Skeletal muscle tissue (tissue), 4 donors: ENCODE data around the gene SMG7. TPM values are rescaled to one million over a fixed set of nuclear protein-coding genes. Genes with fewer than 3 reads are reported as not detected.

Experiments used
- H3K27ac ChIP-seq: one replicate; pipeline ENCODE4 v1.7.0; 2013; ENCODE audit warnings: mild to moderate bottlenecking, low read depth, low read length, inconsistent platforms
- H3K27me3 ChIP-seq, 3 donors: one replicate each; pipeline ENCODE4 v1.7.0; 2013; ENCODE audit warnings: low read length in 3 of 3; ENCODE audit not compliant: control insufficient read depth in 3 of 3, insufficient read depth in 3 of 3
- H3K36me3 ChIP-seq, 3 donors: one replicate each; pipeline ENCODE4 v1.7.0; 2013; ENCODE audit warnings: low read length in 3 of 3; ENCODE audit not compliant: control insufficient read depth in 3 of 3, insufficient read depth in 3 of 3
- H3K4me1 ChIP-seq, 3 donors: one replicate each; pipeline ENCODE4 v1.7.0; 2013; ENCODE audit warnings: low read length in 3 of 3, mild to moderate bottlenecking in 3 of 3; ENCODE audit not compliant: control insufficient read depth in 3 of 3, insufficient read depth in 3 of 3
- H3K4me3 ChIP-seq, 3 donors: one replicate each; pipeline ENCODE4 v1.7.0; 2013; ENCODE audit warnings: low read length in 3 of 3
- H3K9ac ChIP-seq, 3 donors: one replicate each; pipeline ENCODE4 v1.7.0; 2013; ENCODE audit warnings: low read length in 3 of 3, mild to moderate bottlenecking in 3 of 3, moderate library complexity in 2 of 3, low read depth in 1 of 3
- H3K9me3 ChIP-seq, 3 donors: one replicate each; pipeline ENCODE4 v1.7.0; 2013; ENCODE audit warnings: low read length in 3 of 3; ENCODE audit not compliant: control insufficient read depth in 3 of 3
- total RNA-seq: library from RNA; depleted of rRNA; stranded (reverse); fragments of >200 nt; gene quantifications from one replicate; pipeline ENCODE4 v1.2.3, GENCODE V29; 2014
- donor health status: Osteomylitis.

SMG7 gene
- total RNA-seq, 1 donor from 2014 or later: 9.4 TPM

DNA sequence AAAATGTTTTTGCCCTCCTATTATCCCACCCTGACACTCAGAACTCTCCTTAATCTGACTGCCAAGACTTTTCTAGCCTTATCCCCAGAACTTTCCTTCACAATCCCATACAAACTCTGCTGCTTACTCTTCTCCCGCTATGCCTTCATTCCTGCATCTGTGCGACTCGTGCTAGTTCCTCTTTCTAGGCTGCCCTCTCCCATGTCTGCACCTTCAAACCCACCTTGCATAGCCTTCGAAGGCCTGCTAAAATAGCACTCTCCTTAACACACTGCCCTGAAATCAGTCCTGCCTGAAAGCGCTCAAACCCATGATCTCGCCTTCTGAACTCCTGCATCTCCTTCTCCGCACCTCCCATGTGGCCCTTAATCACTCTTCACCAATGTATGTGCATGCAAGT, 120.4 kb downstream of the SMG7 start:
- Histone ChIP-seq H3K4me1 (peaks cover 0 to 6% (median 0%) of the 10 kb centered on the region in 3 donors), H3K9ac (no peak overlapping the region), H3K36me3 (no peaks in the 10 kb centered on the region), H3K27ac (peak overlapping the region; percentile 25), H3K27me3 (no peaks in the 10 kb centered on the region), H3K9me3 (no peaks in the 10 kb centered on the region), H3K4me3 (no peak overlapping the region)

DNA sequence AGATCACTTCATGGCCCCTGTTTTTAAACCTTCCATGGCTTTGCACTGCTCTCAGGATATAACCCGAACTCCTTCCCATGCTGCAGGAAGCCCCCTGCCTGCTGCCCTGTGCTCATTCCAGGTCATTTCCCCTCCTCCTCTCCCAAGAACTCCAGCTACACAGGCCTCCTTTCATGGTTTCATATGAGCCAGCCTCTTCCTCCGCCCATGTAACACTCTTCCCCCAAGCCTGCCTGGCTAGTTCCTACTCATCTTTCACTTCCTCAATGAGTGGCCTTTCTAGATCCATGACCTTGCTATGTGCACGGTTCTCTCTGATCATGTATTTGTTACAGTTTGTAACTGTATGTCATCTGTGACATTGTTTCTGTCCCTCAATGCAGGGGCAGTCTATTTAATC, 121.1 kb downstream of the SMG7 start:
- Histone ChIP-seq H3K27ac (peak overlapping the region; percentile 25), H3K9me3 (no peaks in the 10 kb centered on the region), H3K27me3 (no peaks in the 10 kb centered on the region), H3K4me1 (peaks cover 0 to 6% (median 0%) of the 10 kb centered on the region in 3 donors), H3K9ac (no peak overlapping the region), H3K36me3 (no peaks in the 10 kb centered on the region), H3K4me3 (no peak overlapping the region)

DNA sequence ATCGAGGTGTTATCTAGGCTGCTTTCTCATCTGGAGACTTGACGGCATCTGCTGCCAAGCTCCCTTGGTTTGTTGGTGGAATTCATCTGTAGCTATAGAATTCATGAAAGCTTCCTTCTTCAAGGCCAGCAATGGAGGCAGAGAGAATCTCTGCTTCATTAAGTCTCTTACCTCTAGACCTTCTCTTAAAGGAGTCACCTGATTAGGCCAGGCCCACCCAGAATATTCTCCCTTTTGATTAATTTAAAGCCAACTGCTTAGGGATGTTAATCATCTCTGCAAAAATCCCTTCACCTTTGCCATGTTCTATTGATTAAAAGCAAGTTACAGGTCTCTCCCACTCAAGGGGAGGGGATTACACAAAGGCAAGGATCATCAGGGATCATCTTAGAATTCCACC, 123.2 kb downstream of the SMG7 start:
- Histone ChIP-seq H3K9me3 (no peaks in the 10 kb centered on the region), H3K4me1 (peaks cover 0 to 6% (median 0%) of the 10 kb centered on the region in 3 donors), H3K4me3 (no peak overlapping the region), H3K9ac (no peak overlapping the region), H3K36me3 (no peaks in the 10 kb centered on the region), H3K27ac (no peak overlapping the region), H3K27me3 (no peaks in the 10 kb centered on the region)

DNA sequence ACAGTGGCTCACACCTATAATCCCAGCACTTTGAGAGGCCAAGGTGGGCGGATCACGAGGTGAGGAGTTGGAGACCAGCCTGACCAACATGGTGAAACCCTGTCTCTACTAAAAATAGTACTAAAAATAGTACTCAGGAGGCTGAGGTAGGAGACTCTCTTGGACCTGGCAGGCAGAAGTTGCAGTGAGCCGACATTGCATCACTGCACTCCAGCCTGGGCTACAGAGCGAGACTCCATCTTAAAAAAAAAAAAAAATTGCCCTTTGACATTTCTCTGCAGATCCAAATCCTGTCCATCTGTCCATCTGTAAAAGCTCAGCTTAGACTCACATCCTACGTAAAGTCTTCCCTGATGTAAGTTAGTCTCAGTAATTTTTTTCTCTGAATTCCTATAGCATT, 124.2 kb downstream of the SMG7 start:
- peaks cover 0 to 6% (median 0%) of the 10 kb centered on the region in 3 donors for H3K4me1 ChIP-seq
- no peaks in the 10 kb centered on the region for H3K9me3 ChIP-seq
- no peaks in the 10 kb centered on the region for H3K36me3 ChIP-seq
- no peak overlapping the region for H3K27ac ChIP-seq
- no peak overlapping the region for H3K4me3 ChIP-seq
- no peak overlapping the region for H3K9ac ChIP-seq
- no peaks in the 10 kb centered on the region for H3K27me3 ChIP-seq

DNA sequence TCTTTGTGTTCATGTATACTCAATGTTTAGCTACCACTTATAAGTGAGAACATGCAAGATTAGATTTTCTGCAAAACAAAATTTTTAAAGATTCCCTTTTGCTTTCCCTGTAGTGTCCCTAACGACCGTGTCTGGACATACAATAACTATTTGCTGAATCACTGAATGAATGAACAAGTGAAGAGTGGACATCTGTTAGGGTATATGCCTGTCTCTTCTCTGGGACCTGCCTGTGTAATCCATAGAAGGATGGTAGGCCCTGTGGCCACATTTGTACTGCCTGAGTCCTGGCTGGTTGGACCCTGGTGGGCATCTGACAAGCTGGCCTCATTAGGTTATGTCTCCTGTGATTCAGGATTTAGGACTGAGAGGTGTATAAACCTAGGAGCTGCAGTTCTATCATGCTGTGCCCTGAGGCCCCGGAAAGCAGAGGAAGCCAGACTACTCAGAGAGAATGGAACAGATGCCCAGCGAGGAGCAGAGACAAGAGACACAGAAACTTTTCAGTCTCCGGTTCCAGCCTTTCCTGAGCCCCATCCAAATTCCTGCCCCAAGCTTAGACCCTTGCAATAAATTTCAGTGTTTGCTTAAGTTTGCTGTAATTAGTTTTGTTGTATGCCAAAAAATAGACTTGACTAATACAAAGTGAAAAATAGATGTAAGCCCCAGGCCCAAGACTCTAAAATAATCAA, 125.5 kb downstream of the SMG7 start:
- H3K36me3 ChIP-seq: no peaks in the 10 kb centered on the region
- H3K9me3 ChIP-seq: no peaks in the 10 kb centered on the region
- no peaks in the 10 kb centered on the region for H3K27me3 ChIP-seq
- peaks cover 0 to 4% (median 0%) of the 10 kb centered on the region in 3 donors for H3K4me1 ChIP-seq
- H3K9ac ChIP-seq: no peak overlapping the region
- peak overlapping the region; percentile 47 for H3K27ac ChIP-seq
- no peak overlapping the region for H3K4me3 ChIP-seq

DNA sequence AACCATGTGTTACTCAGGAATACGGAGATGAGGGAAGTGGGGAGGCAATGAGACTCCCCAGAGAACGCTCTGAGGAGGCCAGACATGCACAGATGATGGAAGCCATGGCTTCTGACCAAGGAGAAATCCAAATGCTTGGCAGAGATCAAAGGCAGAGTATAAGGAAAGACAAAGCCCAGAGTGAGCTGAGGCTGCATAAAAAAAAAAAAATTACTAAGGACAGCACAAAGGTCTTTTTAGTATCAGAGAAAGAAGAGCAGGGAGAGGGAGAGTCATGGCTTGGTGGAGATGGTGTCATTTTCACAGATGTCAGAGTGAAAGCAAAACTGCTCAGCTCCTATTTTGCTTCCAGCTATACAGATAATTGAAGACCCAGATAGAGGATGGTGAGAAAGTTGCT, 126.1 kb downstream of the SMG7 start:
- H3K27ac ChIP-seq: peak overlapping the region; percentile 47
- H3K4me1 ChIP-seq: no peaks in the 10 kb centered on the region

DNA sequence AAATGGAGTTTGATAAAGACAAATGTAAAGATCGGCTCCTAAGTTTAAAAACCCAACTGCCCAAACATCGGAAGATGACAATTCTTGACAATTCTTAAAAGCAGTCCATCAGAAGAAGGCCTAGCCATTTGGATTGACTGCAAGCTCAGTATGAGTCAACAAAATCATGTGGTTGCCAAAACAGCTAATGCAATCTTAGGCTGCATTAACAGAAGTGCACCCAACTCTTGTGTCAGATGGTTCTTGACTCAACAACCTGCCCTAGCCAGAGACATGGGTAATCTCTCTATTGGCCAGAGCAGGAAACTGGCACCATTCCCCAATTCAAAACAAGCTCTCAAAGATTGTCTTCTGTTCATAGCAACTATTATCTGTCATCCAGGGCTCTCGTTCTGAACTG, 127.8 kb downstream of the SMG7 start:
- Histone ChIP-seq H3K9ac (no peak overlapping the region), H3K27ac (no peak overlapping the region), H3K4me3 (no peak overlapping the region), H3K4me1 (no peaks in the 10 kb centered on the region), H3K9me3 (no peaks in the 10 kb centered on the region), H3K36me3 (no peaks in the 10 kb centered on the region), H3K27me3 (no peaks in the 10 kb centered on the region)

More for the DNA sequence above, 126.1 kb downstream of the SMG7 start:
- no peak overlapping the region for H3K4me3 ChIP-seq
- H3K36me3 ChIP-seq: no peaks in the 10 kb centered on the region
- H3K9ac ChIP-seq: no peak overlapping the region
- no peaks in the 10 kb centered on the region for H3K27me3 ChIP-seq
- H3K9me3 ChIP-seq: no peaks in the 10 kb centered on the region

DNA sequence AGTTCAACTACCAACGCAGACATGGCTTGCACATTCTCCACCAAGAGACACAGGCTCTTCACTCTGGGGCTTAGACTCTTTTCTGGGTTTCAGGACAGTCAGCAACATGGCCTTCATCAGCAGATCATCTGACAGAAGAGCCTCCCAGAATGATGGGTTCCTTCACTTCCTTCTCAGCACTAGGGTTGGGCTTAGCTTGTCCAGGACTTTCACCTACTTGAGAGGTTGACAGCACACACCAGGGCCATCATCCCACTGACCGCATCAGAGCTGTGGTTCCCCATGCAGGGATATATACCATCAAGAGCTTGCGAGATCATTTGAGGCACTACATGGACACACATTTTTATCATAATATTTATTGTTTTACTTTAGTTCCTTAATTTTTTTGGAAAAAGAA, 128.3 kb downstream of the SMG7 start:
- no peaks in the 10 kb centered on the region for H3K27me3 ChIP-seq
- H3K4me1 ChIP-seq: no peaks in the 10 kb centered on the region

DNA sequence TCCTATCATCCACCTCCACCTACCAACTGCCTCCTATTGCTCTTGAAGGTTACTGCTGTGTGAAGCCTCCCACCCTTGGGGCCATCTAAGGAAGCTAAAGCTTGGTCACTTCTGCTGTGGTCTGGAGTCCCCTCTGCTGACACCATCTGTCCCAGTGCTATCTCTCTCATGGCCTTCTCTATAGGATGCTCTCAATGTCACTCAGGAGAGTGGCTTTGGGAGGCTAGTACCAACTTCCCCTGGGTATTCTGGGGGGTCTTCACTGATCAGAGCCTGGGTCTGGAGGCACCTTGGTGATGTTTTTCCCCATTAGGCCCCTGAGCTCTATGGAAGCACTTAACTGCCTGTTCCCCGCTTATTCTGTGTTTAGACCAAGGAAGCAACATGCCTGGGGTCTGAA, 130.2 kb downstream of the SMG7 start:
- no peak overlapping the region for H3K4me3 ChIP-seq
- H3K9ac ChIP-seq: no peak overlapping the region
- no peaks in the 10 kb centered on the region for H3K36me3 ChIP-seq
- H3K27me3 ChIP-seq: no peaks in the 10 kb centered on the region
- H3K4me1 ChIP-seq: no peaks in the 10 kb centered on the region
- H3K27ac ChIP-seq: no peak overlapping the region
- H3K9me3 ChIP-seq: no peaks in the 10 kb centered on the region

More for the DNA sequence above, 128.3 kb downstream of the SMG7 start:
- Histone ChIP-seq H3K27ac (no peak overlapping the region), H3K36me3 (no peaks in the 10 kb centered on the region), H3K9ac (no peak overlapping the region), H3K9me3 (no peaks in the 10 kb centered on the region), H3K4me3 (no peak overlapping the region)
